ENCODE measurements around the gene MRPS23. TPM values are rescaled to one million over a fixed set of nuclear protein-coding genes. Genes with fewer than 3 reads are reported as not detected.
A peak's percentile ranks its signal among the peaks of the same experiment; 100 is the strongest.

MRPS23 gene
- total RNA-seq, 4 donors from 2014 or later: 24.3 to 47.2 (median 35.5) TPM

GRCh38 chr17:57835333-57835900 lies 14.4 kb downstream of the MRPS23 start:
- Histone ChIP-seq H3K27me3 (no peaks in the 10 kb centered on the region), H3K4me3 (no peak overlapping the region), H3K27ac (peak overlapping the region; percentile 71 to 92 (median 88)), H3K36me3 (peaks cover 0 to 3% of the 10 kb centered on the region in 2 donors), H3K9me3 (no peaks in the 10 kb centered on the region), H3K4me1 (peaks cover 55 to 71% of the 10 kb centered on the region in 2 donors)
- intact Hi-C loops (cut with DNase I; ENCODE audit: low total_unique reads): loop anchor here (2.0 to 5.0 kb wide), 3 partner anchors 239 to 738 kb away; no protein-coding TSS in a partner anchor
- in situ Hi-C loops (cut with MboI; ENCODE audit: low sequenced_read_pairs in 4 of 4): loop anchor here in 2 of 4 donors (25.0 kb wide), 2 partner anchors 252 to 598 kb away; partner anchors contain the start of gene DYNLL2 (in 1 of the 2)
- ATAC-seq (no peak), DNase-seq (no peak)
- TF ChIP-seq POLR2A (IDR thresholded peaks at IDR 0.05): no peak
- TF ChIP-seq CTCF (IDR thresholded peaks at IDR 0.05 in 4 of 5, conservative IDR thresholded peaks at IDR 0.05 in 1 of 5): no peak

GRCh38 chr17:57834146-57834741 lies 15.6 kb downstream of the MRPS23 start:
- ATAC-seq (peak; percentile 83 to 86), DNase-seq (peak; percentile 93 to 97)
- peak in 3 of 5 experiments; percentile 12 to 33 (median 32) for TF ChIP-seq CTCF (IDR thresholded peaks at IDR 0.05 in 4 of 5, conservative IDR thresholded peaks at IDR 0.05 in 1 of 5)
- peak in 1 of 2 donors; percentile 26 for TF ChIP-seq POLR2A (IDR thresholded peaks at IDR 0.05)
- no peaks in the 10 kb centered on the region for H3K9me3 ChIP-seq
- peak overlapping the region; percentile 71 to 92 (median 88) for H3K27ac ChIP-seq
- H3K4me1 ChIP-seq: peaks cover 46 to 60% of the 10 kb centered on the region in 2 donors
- no peaks in the 10 kb centered on the region for H3K27me3 ChIP-seq
- in situ Hi-C loops (cut with MboI; ENCODE audit: low sequenced_read_pairs in 4 of 4): loop anchor here in 2 of 4 donors (25.0 kb wide), 2 partner anchors 253 to 597 kb away; partner anchors contain the start of gene DYNLL2 (in 1 of the 2)
- intact Hi-C loops (cut with DNase I; ENCODE audit: low total_unique reads): loop anchor here (2.0 to 5.0 kb wide), 5 partner anchors 172 to 727 kb away; no protein-coding TSS in a partner anchor
- H3K36me3 ChIP-seq: no peaks in the 10 kb centered on the region
- peak overlapping the region in 2 of 4 donors; percentile 16 to 36 for H3K4me3 ChIP-seq

- no peaks in the 10 kb centered on the region for H3K36me3 ChIP-seq
- DNase-seq: peak; percentile 48 to 77
- H3K9me3 ChIP-seq: no peaks in the 10 kb centered on the region
- no peaks in the 10 kb centered on the region for H3K27me3 ChIP-seq
- peaks cover 37 to 52% of the 10 kb centered on the region in 2 donors for H3K4me1 ChIP-seq
- intact Hi-C loops (cut with DNase I; ENCODE audit: low total_unique reads): loop anchor here (2.0 to 5.0 kb wide), 4 partner anchors 51 to 726 kb away; no protein-coding TSS in a partner anchor
- ATAC-seq: peak; percentile 81 to 82
- peak; percentile 18 to 29 for TF ChIP-seq POLR2A (IDR thresholded peaks at IDR 0.05)
- peak; percentile 86 to 93 (median 90) for TF ChIP-seq CTCF (IDR thresholded peaks at IDR 0.05 in 4 of 5, conservative IDR thresholded peaks at IDR 0.05 in 1 of 5)
- peak overlapping the region; percentile 71 to 92 (median 88) for H3K27ac ChIP-seq
- in situ Hi-C loops (cut with MboI; ENCODE audit: low sequenced_read_pairs in 4 of 4): loop anchor here in 2 of 4 donors (25.0 kb wide), 2 partner anchors 254 to 596 kb away; partner anchors contain the start of gene DYNLL2 (in 1 of the 2)
- peak overlapping the region; percentile 28 to 57 (median 55) for H3K4me3 ChIP-seq
These were observed 16.5 kb downstream of the MRPS23 start for GRCh38 chr17:57833179-57833939.
